Mucosa of rectum (tissue), 2 donors: ENCODE data around the gene LGALS3BP.
A peak's percentile ranks its signal among the peaks of the same experiment; 100 is the strongest.

Source experiments
- H3K27ac ChIP-seq, 2 donors: one replicate each; pipeline ENCODE4 v1.7.0; 2013; ENCODE audit warnings: inconsistent platforms in 2 of 2, low read depth in 2 of 2, low read length in 2 of 2
- H3K27me3 ChIP-seq, 2 donors: one replicate each; pipeline ENCODE4 v1.7.0; 2013; ENCODE audit warnings: low read length in 2 of 2; ENCODE audit not compliant: control insufficient read depth in 2 of 2, insufficient read depth in 2 of 2
- H3K36me3 ChIP-seq, 2 donors: one replicate each; pipeline ENCODE4 v1.7.0; 2013; ENCODE audit warnings: low read length in 2 of 2; ENCODE audit not compliant: control insufficient read depth in 2 of 2, insufficient read depth in 2 of 2
- H3K4me1 ChIP-seq, 2 donors: one replicate each; pipeline ENCODE4 v1.7.0; 2013; ENCODE audit warnings: low read length in 2 of 2, mild to moderate bottlenecking in 1 of 2; ENCODE audit not compliant: control insufficient read depth in 2 of 2, insufficient read depth in 2 of 2
- H3K4me3 ChIP-seq, 2 donors: one replicate each; pipeline ENCODE4 v1.7.0; 2013; ENCODE audit warnings: low read length in 2 of 2
- H3K9ac ChIP-seq, 2 donors: one replicate each; pipeline ENCODE4 v1.7.0; 2013; ENCODE audit warnings: low read length in 2 of 2, low read depth in 1 of 2, mild to moderate bottlenecking in 1 of 2
- H3K9me3 ChIP-seq, 2 donors: one replicate each; pipeline ENCODE4 v1.7.0; 2013; ENCODE audit warnings: low read length in 2 of 2; ENCODE audit not compliant: control insufficient read depth in 2 of 2
- donor health status: healthy.
- donor health status: Normal muscosa, but diverticular disease.

Gene LGALS3BP

GRCh38 chr17:78925662-78926555, 53.8 kb downstream of the LGALS3BP start:
- no peaks in the 10 kb centered on the region for H3K36me3 ChIP-seq
- peak overlapping the region; percentile 86 for H3K27ac ChIP-seq
- H3K4me3 ChIP-seq: peak overlapping the region; percentile 45 to 50
- H3K9ac ChIP-seq: peak overlapping the region; percentile 35 to 52
- H3K27me3 ChIP-seq: peaks cover 2 to 8% of the 10 kb centered on the region in 2 donors
- peaks cover 9 to 15% of the 10 kb centered on the region in 2 donors for H3K4me1 ChIP-seq
- H3K9me3 ChIP-seq: no peaks in the 10 kb centered on the region

- Histone ChIP-seq H3K27me3 (peaks cover 2 to 8% of the 10 kb centered on the region in 2 donors), H3K9ac (peak within 1 kb of the TSS; percentile 58 to 60), H3K27ac (peak within 1 kb of the TSS; percentile 86), H3K4me3 (peak within 1 kb of the TSS; percentile 61 to 79), H3K9me3 (no peaks in the 10 kb centered on the region), H3K36me3 (no peaks in the 10 kb centered on the region), H3K4me1 (peaks cover 13 to 15% of the 10 kb centered on the region in 2 donors)
These were observed 54.5 kb downstream of the LGALS3BP start, which contains the start of gene TIMP2 for GRCh38 chr17:78925234-78925633. TIMP2 (minus strand) TSS chr17:78925387; CDS start chr17:78925088, 299 bp downstream.

GRCh38 chr17:78924481-78925151, 55.1 kb downstream of the LGALS3BP start:
- peak overlapping the region; percentile 51 to 84 for H3K27ac ChIP-seq
- peak overlapping the region; percentile 61 to 79 for H3K4me3 ChIP-seq
- no peaks in the 10 kb centered on the region for H3K36me3 ChIP-seq
- H3K9ac ChIP-seq: peak overlapping the region; percentile 58 to 60
- peaks cover 15% of the 10 kb centered on the region in 2 donors for H3K4me1 ChIP-seq
- H3K27me3 ChIP-seq: peaks cover 0 to 8% of the 10 kb centered on the region in 2 donors
- H3K9me3 ChIP-seq: no peaks in the 10 kb centered on the region

GRCh38 chr17:78923660-78924453, 55.9 kb downstream of the LGALS3BP start:
- Histone ChIP-seq H3K9ac (peak overlapping the region; percentile 58 to 60), H3K4me1 (peaks cover 15% of the 10 kb centered on the region in 2 donors), H3K27ac (peak overlapping the region; percentile 63 to 84), H3K36me3 (no peaks in the 10 kb centered on the region), H3K4me3 (peak overlapping the region; percentile 61 to 79), H3K27me3 (peaks cover 0 to 8% of the 10 kb centered on the region in 2 donors), H3K9me3 (no peaks in the 10 kb centered on the region)

- Histone ChIP-seq H3K27ac (peak overlapping the region; percentile 63 to 84), H3K27me3 (peaks cover 0 to 6% of the 10 kb centered on the region in 2 donors), H3K9ac (peak overlapping the region; percentile 47 to 58), H3K36me3 (no peaks in the 10 kb centered on the region), H3K9me3 (no peaks in the 10 kb centered on the region), H3K4me1 (peaks cover 15 to 17% of the 10 kb centered on the region in 2 donors), H3K4me3 (peak overlapping the region; percentile 3 to 79)
These were observed 56.8 kb downstream of the LGALS3BP start for GRCh38 chr17:78922816-78923498.

GRCh38 chr17:78921437-78921971, 58.2 kb downstream of the LGALS3BP start:
- Histone ChIP-seq H3K9me3 (no peaks in the 10 kb centered on the region), H3K4me3 (no peak overlapping the region), H3K27ac (peak overlapping the region in 1 of 2 donors; percentile 40), H3K27me3 (peaks cover 0 to 6% of the 10 kb centered on the region in 2 donors), H3K9ac (no peak overlapping the region), H3K36me3 (no peaks in the 10 kb centered on the region), H3K4me1 (peaks cover 17 to 24% of the 10 kb centered on the region in 2 donors)
